GM23248 (cell line): Measurements from ENCODE around the gene SPAG17.
A peak's percentile ranks its signal among the peaks of the same experiment; 100 is the strongest.

Source experiments
- EZH2 ChIP-seq: fragments of 200-600 bp; sonication (generic); IDR thresholded peaks from 2 replicates; pipeline ENCODE4 v1.6.1; 2018; ENCODE audit warnings: antibody characterized with exemption, mild to moderate bottlenecking; ENCODE audit not compliant: insufficient read depth, poor library complexity, severe bottlenecking
- EZH2phosphoT487 ChIP-seq: fragments of 200-600 bp; sonication (generic); IDR thresholded peaks from 2 replicates; pipeline ENCODE4 v1.6.1; 2018; ENCODE audit warnings: antibody characterized with exemption, moderate library complexity, mild to moderate bottlenecking, low read depth; ENCODE audit not compliant: insufficient read depth

DNA sequence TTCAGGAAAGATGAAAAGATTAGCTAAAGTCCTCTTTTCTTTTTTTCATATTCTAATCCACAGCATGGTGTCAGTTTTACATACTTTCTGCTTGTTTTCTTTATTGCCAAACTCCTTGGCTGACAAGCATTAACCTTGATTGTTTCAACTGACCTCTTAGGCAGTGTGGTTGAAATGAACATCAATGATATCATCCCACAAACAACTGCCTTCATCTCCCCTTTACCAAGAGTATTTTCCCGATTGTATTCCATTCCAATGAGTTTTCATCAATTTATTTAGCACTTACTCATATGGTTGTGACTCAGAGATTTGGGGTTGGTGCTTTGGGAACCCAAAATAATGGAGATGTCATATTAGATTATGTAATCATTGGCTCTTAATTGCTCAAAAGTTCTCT, 71.8 kb downstream of the SPAG17 start:
- TF ChIP-seq EZH2, result no peak
- TF ChIP-seq EZH2phosphoT487, result 0 out of 2 replicates have a peak, but pooled peaks have one; percentile 57
